Liver (tissue), 9 donors: ENCODE data around the gene ASB1. TPM values are rescaled to one million over a fixed set of nuclear protein-coding genes. Genes with fewer than 3 reads are reported as not detected.

Source experiments
- DNase-seq: peaks from one replicate; pipeline ENCODE4 v3.0.0-alpha.2; 2017; ENCODE audit warnings: low spot score
- H3K27ac ChIP-seq, 2 donors: one replicate each; pipeline ENCODE4 v1.7.0; 2013; ENCODE audit warnings: inconsistent platforms in 2 of 2, low read length in 2 of 2, control low read depth in 1 of 2, low read depth in 1 of 2, mild to moderate bottlenecking in 1 of 2
- H3K27me3 ChIP-seq, 4 donors: one replicate each; pipeline versions ENCODE4 v1.6.1 to v1.7.0; 2013; ENCODE audit warnings: low read length in 3 of 4, inconsistent platforms in 1 of 4, mild to moderate bottlenecking in 1 of 4, moderate library complexity in 1 of 4; ENCODE audit not compliant: control insufficient read depth in 4 of 4, insufficient read depth in 4 of 4
- H3K36me3 ChIP-seq, 4 donors: one replicate each; pipeline versions ENCODE4 v1.6.1 to v1.7.0; 2013; ENCODE audit warnings: low read length in 3 of 4, mild to moderate bottlenecking in 3 of 4, low read depth in 1 of 4, moderate library complexity in 1 of 4; ENCODE audit not compliant: control insufficient read depth in 4 of 4, insufficient read depth in 3 of 4
- H3K4me1 ChIP-seq, 4 donors: one replicate each; pipeline versions ENCODE4 v1.6.1 to v1.7.0; 2013; ENCODE audit warnings: low read length in 3 of 4, mild to moderate bottlenecking in 3 of 4, moderate library complexity in 1 of 4; ENCODE audit not compliant: control insufficient read depth in 4 of 4, insufficient read depth in 4 of 4
- H3K4me3 ChIP-seq, 3 donors: one replicate each; pipeline versions ENCODE4 v1.6.1 to v1.7.0; 2013; ENCODE audit warnings: low read length in 3 of 3, control low read depth in 1 of 3, low read depth in 1 of 3, mild to moderate bottlenecking in 1 of 3
- H3K9ac ChIP-seq, 2 donors: one replicate each; pipeline ENCODE4 v1.7.0; 2013; ENCODE audit warnings: low read length in 2 of 2, mild to moderate bottlenecking in 2 of 2, moderate library complexity in 2 of 2, control low read depth in 1 of 2, low read depth in 1 of 2
- H3K9me3 ChIP-seq, 4 donors: one replicate each; pipeline versions ENCODE4 v1.6.1 to v1.7.0; 2013; ENCODE audit warnings: low read length in 3 of 4; ENCODE audit not compliant: control insufficient read depth in 4 of 4
- ATF3 ChIP-seq: IDR thresholded peaks from 2 replicates; pipeline ENCODE4 v1.6.1; 2016; ENCODE audit warnings: antibody characterized with exemption
- CTCF ChIP-seq: fragments of 150-350 bp; IDR thresholded peaks from 2 replicates; pipeline ENCODE4 v1.5.1; 2017; ENCODE audit warnings: improper control_type of control experiment, low read depth, low read length; ENCODE audit not compliant: missing input control
- EGR1 ChIP-seq, 2 donors: IDR thresholded peaks; 2 replicates each; pipeline ENCODE4 v1.6.1; 2016 to 2018; ENCODE audit warnings: antibody characterized with exemption in 2 of 2, low read depth in 2 of 2
- FOXA1 ChIP-seq: IDR thresholded peaks from 2 replicates; pipeline ENCODE4 v1.6.1; 2016; ENCODE audit warnings: antibody characterized with exemption
- FOXA2 ChIP-seq: IDR thresholded peaks from 2 replicates; pipeline ENCODE4 v1.6.1; 2016; ENCODE audit warnings: antibody characterized with exemption
- GABPA ChIP-seq, 2 donors: IDR thresholded peaks in 1 of 2; conservative IDR thresholded peaks in 1 of 2; 2 replicates each; pipeline ENCODE4 v1.6.1; 2016; ENCODE audit warnings: antibody characterized with exemption in 2 of 2, mild to moderate bottlenecking in 1 of 2, moderate library complexity in 1 of 2
- HNF4A ChIP-seq, 2 donors: conservative IDR thresholded peaks; 2 replicates each; pipeline ENCODE4 v1.6.1; 2016; ENCODE audit warnings: antibody characterized with exemption in 2 of 2, mild to moderate bottlenecking in 2 of 2
- MAX ChIP-seq: IDR thresholded peaks from 2 replicates; pipeline ENCODE4 v1.6.1; 2016; ENCODE audit warnings: antibody characterized with exemption
- NR2F2 ChIP-seq: IDR thresholded peaks from 2 replicates; pipeline ENCODE4 v1.6.1; 2016; ENCODE audit warnings: antibody characterized with exemption
- RAD21 ChIP-seq, 2 donors: IDR thresholded peaks; 2 replicates each; pipeline ENCODE4 v1.6.1; 2016; ENCODE audit warnings: antibody characterized with exemption in 2 of 2, mild to moderate bottlenecking in 2 of 2
- REST ChIP-seq: IDR thresholded peaks from 2 replicates; pipeline ENCODE4 v1.6.1; 2016; ENCODE audit warnings: antibody characterized with exemption, mild to moderate bottlenecking
- RXRA ChIP-seq, 2 donors: IDR thresholded peaks; 2 replicates each; pipeline ENCODE4 v1.6.1; 2017 to 2018; ENCODE audit warnings: antibody characterized with exemption in 2 of 2, mild to moderate bottlenecking in 1 of 2
- TAF1 ChIP-seq: conservative IDR thresholded peaks from 2 replicates; pipeline ENCODE4 v1.6.1; 2016; ENCODE audit warnings: antibody characterized with exemption, mild to moderate bottlenecking
- YY1 ChIP-seq: IDR thresholded peaks from 2 replicates; pipeline ENCODE4 v1.6.1; 2016; ENCODE audit warnings: antibody characterized with exemption, mild to moderate bottlenecking
- ZBTB33 ChIP-seq: IDR thresholded peaks from 2 replicates; pipeline ENCODE4 v1.6.1; 2016; ENCODE audit warnings: antibody characterized with exemption
- WGBS: extraction: QIAGEN DNeasy Blood & Tissue Kit; methylation state at CpG from one replicate; pipeline ENCODE4 v1.1.7; 2013; 5-methylcytosine and 5-hydroxymethylcytosine counted together
- polyA plus RNA-seq, 2 donors: library from polyadenylated mRNA; stranded (reverse) in 1 of 2; unstranded in 1 of 2; fragments of 200-250 nt in 1 of 2; fragments of >200 nt in 1 of 2; fragmentation: Nextera tagmentation in 1 of 2; extraction: Ambion mirVana in 1 of 2; gene quantifications; one replicate each; pipeline versions ENCODE4 v1.2.1 to v1.2.3, GENCODE V29; 2013 to 2015
- total RNA-seq, 2 donors: library from RNA; depleted of rRNA; stranded (reverse); fragments of >200 nt; gene quantifications; one replicate each; pipeline ENCODE4 v1.2.3, GENCODE V29; 2014
- donor health status: healthy.
- donor health status: healthy.
- donor health status: healthy.
- donor health status: healthy.
- donor health status: healthy.

Gene ASB1
- total and polyA plus RNA-seq, 4 donors, result 6.1 to 15.2 (median 10.5) TPM

GRCh38 chr2:238440767-238441166, 14.0 kb downstream of the ASB1 start:
- TF ChIP-seq HNF4A (conservative IDR thresholded peaks at IDR 0.05) (no peak), NR2F2 (no peak), FOXA1 (no peak), FOXA2 (no peak), MAX (no peak), ATF3 (no peak), REST (no peak), GABPA (IDR thresholded peaks at IDR 0.05 in 1 of 2, conservative IDR thresholded peaks at IDR 0.05 in 1 of 2) (no peak), EGR1 (IDR thresholded peaks at IDR 0.05; ENCODE audit: low read depth in 2 of 2) (no peak), RXRA (IDR thresholded peaks at IDR 0.05) (no peak), CTCF (no peak), TAF1 (no peak)
- H3K27me3 ChIP-seq, result no peaks in the 10 kb centered on the region
- H3K27ac ChIP-seq, result peak overlapping the region in 1 of 2 donors; percentile 58
- no peak for DNase-seq
- no peaks in the 10 kb centered on the region for H3K9me3 ChIP-seq
- peaks cover 18 to 35% (median 23%) of the 10 kb centered on the region in 4 donors for H3K4me1 ChIP-seq
- peaks cover 2 to 13% (median 8%) of the 10 kb centered on the region in 4 donors for H3K36me3 ChIP-seq
- no peak overlapping the region for H3K4me3 ChIP-seq
- no peak overlapping the region for H3K9ac ChIP-seq
- WGBS, result 94% methylated on average over 11 of the region's 11 CpGs

GRCh38 chr2:238441262-238442114, 14.8 kb downstream of the ASB1 start:
- Histone ChIP-seq H3K4me1 (peaks cover 18 to 35% (median 23%) of the 10 kb centered on the region in 4 donors), H3K27ac (peak overlapping the region; percentile 58 to 87), H3K9me3 (no peaks in the 10 kb centered on the region), H3K9ac (peak overlapping the region in 1 of 2 donors; percentile 38), H3K36me3 (peaks cover 5 to 17% (median 10%) of the 10 kb centered on the region in 4 donors), H3K4me3 (no peak overlapping the region), H3K27me3 (no peaks in the 10 kb centered on the region)
- WGBS, result 49% methylated on average over 17 of the region's 17 CpGs
- DNase-seq, result no peak
- TF ChIP-seq FOXA2 (no peak), NR2F2 (peak; percentile 25), GABPA (IDR thresholded peaks at IDR 0.05 in 1 of 2, conservative IDR thresholded peaks at IDR 0.05 in 1 of 2) (peak in 1 of 2 donors; percentile 49), RAD21 (IDR thresholded peaks at IDR 0.05) (peak in 1 of 2 donors; percentile 6), ATF3 (no peak), HNF4A (conservative IDR thresholded peaks at IDR 0.05) (peak; percentile 67 to 79), RXRA (IDR thresholded peaks at IDR 0.05) (peak in 1 of 2 donors; percentile 72), ZBTB33 (peak; percentile 49), MAX (peak; percentile 60), YY1 (peak; percentile 60), REST (no peak), TAF1 (no peak), FOXA1 (peak; percentile 42), EGR1 (IDR thresholded peaks at IDR 0.05; ENCODE audit: low read depth in 2 of 2) (no peak)
